Liver (tissue), 9 donors: ENCODE data around the gene ADGRF1. TPM values are rescaled to one million over a fixed set of nuclear protein-coding genes. Genes with fewer than 3 reads are reported as not detected.

ENCODE experiments used
- DNase-seq: peaks from one replicate; pipeline ENCODE4 v3.0.0-alpha.2; 2017; ENCODE audit warnings: low spot score
- H3K27ac ChIP-seq, 2 donors: one replicate each; pipeline ENCODE4 v1.7.0; 2013; ENCODE audit warnings: inconsistent platforms in 2 of 2, low read length in 2 of 2, control low read depth in 1 of 2, low read depth in 1 of 2, mild to moderate bottlenecking in 1 of 2
- H3K27me3 ChIP-seq, 4 donors: one replicate each; pipeline versions ENCODE4 v1.6.1 to v1.7.0; 2013; ENCODE audit warnings: low read length in 3 of 4, inconsistent platforms in 1 of 4, mild to moderate bottlenecking in 1 of 4, moderate library complexity in 1 of 4; ENCODE audit not compliant: control insufficient read depth in 4 of 4, insufficient read depth in 4 of 4
- H3K36me3 ChIP-seq, 4 donors: one replicate each; pipeline versions ENCODE4 v1.6.1 to v1.7.0; 2013; ENCODE audit warnings: low read length in 3 of 4, mild to moderate bottlenecking in 3 of 4, low read depth in 1 of 4, moderate library complexity in 1 of 4; ENCODE audit not compliant: control insufficient read depth in 4 of 4, insufficient read depth in 3 of 4
- H3K4me1 ChIP-seq, 4 donors: one replicate each; pipeline versions ENCODE4 v1.6.1 to v1.7.0; 2013; ENCODE audit warnings: low read length in 3 of 4, mild to moderate bottlenecking in 3 of 4, moderate library complexity in 1 of 4; ENCODE audit not compliant: control insufficient read depth in 4 of 4, insufficient read depth in 4 of 4
- H3K4me3 ChIP-seq, 3 donors: one replicate each; pipeline versions ENCODE4 v1.6.1 to v1.7.0; 2013; ENCODE audit warnings: low read length in 3 of 3, control low read depth in 1 of 3, low read depth in 1 of 3, mild to moderate bottlenecking in 1 of 3
- H3K9ac ChIP-seq, 2 donors: one replicate each; pipeline ENCODE4 v1.7.0; 2013; ENCODE audit warnings: low read length in 2 of 2, mild to moderate bottlenecking in 2 of 2, moderate library complexity in 2 of 2, control low read depth in 1 of 2, low read depth in 1 of 2
- H3K9me3 ChIP-seq, 4 donors: one replicate each; pipeline versions ENCODE4 v1.6.1 to v1.7.0; 2013; ENCODE audit warnings: low read length in 3 of 4; ENCODE audit not compliant: control insufficient read depth in 4 of 4
- ATF3 ChIP-seq: IDR thresholded peaks from 2 replicates; pipeline ENCODE4 v1.6.1; 2016; ENCODE audit warnings: antibody characterized with exemption
- CTCF ChIP-seq: fragments of 150-350 bp; IDR thresholded peaks from 2 replicates; pipeline ENCODE4 v1.5.1; 2017; ENCODE audit warnings: improper control_type of control experiment, low read depth, low read length; ENCODE audit not compliant: missing input control
- EGR1 ChIP-seq, 2 donors: IDR thresholded peaks; 2 replicates each; pipeline ENCODE4 v1.6.1; 2016 to 2018; ENCODE audit warnings: antibody characterized with exemption in 2 of 2, low read depth in 2 of 2
- FOXA1 ChIP-seq: IDR thresholded peaks from 2 replicates; pipeline ENCODE4 v1.6.1; 2016; ENCODE audit warnings: antibody characterized with exemption
- FOXA2 ChIP-seq: IDR thresholded peaks from 2 replicates; pipeline ENCODE4 v1.6.1; 2016; ENCODE audit warnings: antibody characterized with exemption
- GABPA ChIP-seq, 2 donors: IDR thresholded peaks in 1 of 2; conservative IDR thresholded peaks in 1 of 2; 2 replicates each; pipeline ENCODE4 v1.6.1; 2016; ENCODE audit warnings: antibody characterized with exemption in 2 of 2, mild to moderate bottlenecking in 1 of 2, moderate library complexity in 1 of 2
- HNF4A ChIP-seq, 2 donors: conservative IDR thresholded peaks; 2 replicates each; pipeline ENCODE4 v1.6.1; 2016; ENCODE audit warnings: antibody characterized with exemption in 2 of 2, mild to moderate bottlenecking in 2 of 2
- HNF4G ChIP-seq: IDR thresholded peaks from 2 replicates; pipeline ENCODE4 v1.6.1; 2016; ENCODE audit warnings: antibody characterized with exemption
- JUND ChIP-seq, 2 donors: IDR thresholded peaks; 2 replicates each; pipeline ENCODE4 v1.6.1; 2016; ENCODE audit warnings: antibody characterized with exemption in 2 of 2
- MAX ChIP-seq: IDR thresholded peaks from 2 replicates; pipeline ENCODE4 v1.6.1; 2016; ENCODE audit warnings: antibody characterized with exemption
- NR2F2 ChIP-seq: IDR thresholded peaks from 2 replicates; pipeline ENCODE4 v1.6.1; 2016; ENCODE audit warnings: antibody characterized with exemption
- RAD21 ChIP-seq, 2 donors: IDR thresholded peaks; 2 replicates each; pipeline ENCODE4 v1.6.1; 2016; ENCODE audit warnings: antibody characterized with exemption in 2 of 2, mild to moderate bottlenecking in 2 of 2
- REST ChIP-seq: IDR thresholded peaks from 2 replicates; pipeline ENCODE4 v1.6.1; 2016; ENCODE audit warnings: antibody characterized with exemption, mild to moderate bottlenecking
- RXRA ChIP-seq, 2 donors: IDR thresholded peaks; 2 replicates each; pipeline ENCODE4 v1.6.1; 2017 to 2018; ENCODE audit warnings: antibody characterized with exemption in 2 of 2, mild to moderate bottlenecking in 1 of 2
- SP1 ChIP-seq: IDR thresholded peaks from 2 replicates; pipeline ENCODE4 v1.6.1; 2018; ENCODE audit warnings: antibody characterized with exemption, mild to moderate bottlenecking
- TAF1 ChIP-seq: conservative IDR thresholded peaks from 2 replicates; pipeline ENCODE4 v1.6.1; 2016; ENCODE audit warnings: antibody characterized with exemption, mild to moderate bottlenecking
- YY1 ChIP-seq: IDR thresholded peaks from 2 replicates; pipeline ENCODE4 v1.6.1; 2016; ENCODE audit warnings: antibody characterized with exemption, mild to moderate bottlenecking
- ZBTB33 ChIP-seq: IDR thresholded peaks from 2 replicates; pipeline ENCODE4 v1.6.1; 2016; ENCODE audit warnings: antibody characterized with exemption
- WGBS: extraction: QIAGEN DNeasy Blood & Tissue Kit; methylation state at CpG from one replicate; pipeline ENCODE4 v1.1.7; 2013; 5-methylcytosine and 5-hydroxymethylcytosine counted together
- polyA plus RNA-seq, 2 donors: library from polyadenylated mRNA; stranded (reverse) in 1 of 2; unstranded in 1 of 2; fragments of 200-250 nt in 1 of 2; fragments of >200 nt in 1 of 2; fragmentation: Nextera tagmentation in 1 of 2; extraction: Ambion mirVana in 1 of 2; gene quantifications; one replicate each; pipeline versions ENCODE4 v1.2.1 to v1.2.3, GENCODE V29; 2013 to 2015
- total RNA-seq, 2 donors: library from RNA; depleted of rRNA; stranded (reverse); fragments of >200 nt; gene quantifications; one replicate each; pipeline ENCODE4 v1.2.3, GENCODE V29; 2014
- donor health status: healthy.
- donor health status: healthy.
- donor health status: healthy.
- donor health status: healthy.
- donor health status: healthy.

Gene ADGRF1
- total and polyA plus RNA-seq, 4 donors, result 0.01 TPM; not detected in 3

DNA sequence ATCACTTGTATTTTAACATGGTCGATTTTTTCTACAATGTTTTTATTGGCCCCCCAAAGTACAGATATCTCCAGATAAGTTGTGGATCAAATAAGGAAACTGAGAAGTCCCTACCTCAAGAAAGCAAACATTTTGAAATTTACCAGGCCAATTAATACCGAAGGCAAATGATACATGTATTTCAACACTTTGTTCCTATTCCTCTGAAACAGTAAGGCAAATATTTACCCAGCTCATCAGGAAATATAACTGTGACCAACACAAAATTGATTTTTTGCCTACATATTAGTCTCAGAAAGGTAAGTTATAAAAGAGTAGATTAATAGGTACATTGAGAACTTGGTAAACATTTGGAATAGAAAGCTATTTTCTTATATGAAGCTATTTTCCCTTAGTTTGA, 69.1 kb downstream of the ADGRF1 start:
- H3K9me3 ChIP-seq, result no peaks in the 10 kb centered on the region
- no peak overlapping the region for H3K27ac ChIP-seq
- no peak overlapping the region for H3K9ac ChIP-seq
- peaks cover 0 to 3% (median 1%) of the 10 kb centered on the region in 4 donors for H3K4me1 ChIP-seq
- no peaks in the 10 kb centered on the region for H3K27me3 ChIP-seq
- no peak for TF ChIP-seq CTCF
- no peak for TF ChIP-seq HNF4G
- no peak for TF ChIP-seq JUND (IDR thresholded peaks at IDR 0.05)
- TF ChIP-seq TAF1, result no peak
- no peak for TF ChIP-seq FOXA2
- no peak for TF ChIP-seq GABPA (IDR thresholded peaks at IDR 0.05 in 1 of 2, conservative IDR thresholded peaks at IDR 0.05 in 1 of 2)
- no peak for TF ChIP-seq REST
- no peak for TF ChIP-seq EGR1 (IDR thresholded peaks at IDR 0.05; ENCODE audit: low read depth in 2 of 2)
- TF ChIP-seq ZBTB33, result no peak
- TF ChIP-seq HNF4A (conservative IDR thresholded peaks at IDR 0.05), result no peak
- TF ChIP-seq NR2F2, result no peak
- TF ChIP-seq ATF3, result no peak
- TF ChIP-seq RXRA (IDR thresholded peaks at IDR 0.05), result no peak
- no peak for TF ChIP-seq SP1
- no peak for TF ChIP-seq MAX
- no peak for TF ChIP-seq YY1
- TF ChIP-seq RAD21 (IDR thresholded peaks at IDR 0.05), result no peak
- 32% methylated on average over 2 of the region's 2 CpGs for WGBS
- H3K4me3 ChIP-seq, result no peak overlapping the region
- no peaks in the 10 kb centered on the region for H3K36me3 ChIP-seq
- no peak for DNase-seq

GRCh38 chr6:46972531-46972930, 69.6 kb downstream of the ADGRF1 start:
- Histone ChIP-seq H3K9ac (no peak overlapping the region), H3K4me1 (peaks cover 0 to 3% (median 1%) of the 10 kb centered on the region in 4 donors), H3K27ac (no peak overlapping the region), H3K36me3 (no peaks in the 10 kb centered on the region), H3K9me3 (no peaks in the 10 kb centered on the region), H3K27me3 (no peaks in the 10 kb centered on the region), H3K4me3 (no peak overlapping the region)
- DNase-seq, result no peak
- 13% methylated on average over 1 of the region's 1 CpG for WGBS
- TF ChIP-seq CTCF, result no peak
- no peak for TF ChIP-seq NR2F2
- TF ChIP-seq RXRA (IDR thresholded peaks at IDR 0.05), result no peak
- no peak for TF ChIP-seq ZBTB33
- TF ChIP-seq MAX, result no peak
- TF ChIP-seq FOXA1, result no peak
